Glutamatergic neuron (in vitro differentiated cells): Measurements from ENCODE around the gene ADAMTS6. TPM values are rescaled to one million over a fixed set of nuclear protein-coding genes. Genes with fewer than 3 reads are reported as not detected.
"Not testable (repeated sequence)": the region's sequence is repeated elsewhere in the genome, so short reads cannot be mapped to it uniquely, and the experiment has no call there.

Experiments
- DNase-seq: peaks from one replicate; pipeline ENCODE4 v3.0.0; 2022
- H3K27ac Mint-ChIP-seq: one replicate; pipeline ENCODE4 v1.8.0; 2020; ENCODE audit warnings: mild to moderate bottlenecking, mixed read lengths, inconsistent platforms; ENCODE audit not compliant: unreplicated experiment
- H3K27me3 Mint-ChIP-seq: one replicate; pipeline ENCODE4 v1.8.0; 2020; ENCODE audit warnings: mild to moderate bottlenecking, moderate library complexity, mixed read lengths, inconsistent platforms; ENCODE audit not compliant: unreplicated experiment
- H3K36me3 Mint-ChIP-seq: one replicate; pipeline ENCODE4 v1.8.0; 2020; ENCODE audit warnings: mild to moderate bottlenecking, mixed read lengths, inconsistent platforms; ENCODE audit not compliant: unreplicated experiment
- H3K4me1 Mint-ChIP-seq: one replicate; pipeline ENCODE4 v1.8.0; 2020; ENCODE audit warnings: mild to moderate bottlenecking, low read depth, mixed read lengths, inconsistent platforms; ENCODE audit not compliant: unreplicated experiment
- H3K4me3 Mint-ChIP-seq: one replicate; pipeline ENCODE4 v1.8.0; 2020; ENCODE audit warnings: mild to moderate bottlenecking, mixed read lengths, inconsistent platforms; ENCODE audit not compliant: unreplicated experiment
- H3K9me3 Mint-ChIP-seq: one replicate; pipeline ENCODE4 v1.8.0; 2020; ENCODE audit warnings: mild to moderate bottlenecking, moderate library complexity, mixed read lengths, inconsistent platforms; ENCODE audit not compliant: unreplicated experiment
- CTCF ChIP-seq: fragments of 200-600 bp; sonication (generic); IDR thresholded peaks from one replicate; pipeline ENCODE4 v1.5.0; 2021; ENCODE audit not compliant: partially characterized antibody, unreplicated experiment
- total RNA-seq: library from RNA; stranded (reverse); fragmentation: NEBNext Ultra II Directional; extraction: Animal tissue kit (Norgen Biotek cat#: 25700); gene quantifications from one replicate; pipeline ENCODE4 v1.2.1, GENCODE V29; 2021; ENCODE audit not compliant: unreplicated experiment

ADAMTS6 gene
- total RNA-seq, 1 donor from 2014 or later, result 2.1 TPM

GRCh38 chr5:65190328-65191053, 291.2 kb downstream of the ADAMTS6 start:
- no peak for DNase-seq
- Mint-ChIP-seq H3K4me1 (no peaks in the 10 kb centered on the region), H3K27ac (no peak overlapping the region), H3K36me3 (no peaks in the 10 kb centered on the region), H3K9me3 (peaks cover 3% of the 10 kb centered on the region), H3K4me3 (no peak overlapping the region), H3K27me3 (no peaks in the 10 kb centered on the region)
- TF ChIP-seq CTCF, result no peak

GRCh38 chr5:65186646-65187227, 295.0 kb downstream of the ADAMTS6 start:
- H3K4me1 Mint-ChIP-seq, result peaks cover 5% of the 10 kb centered on the region
- no peaks in the 10 kb centered on the region for H3K27me3 Mint-ChIP-seq
- no peak overlapping the region for H3K4me3 Mint-ChIP-seq
- H3K36me3 Mint-ChIP-seq, result no peaks in the 10 kb centered on the region
- peaks cover 3% of the 10 kb centered on the region for H3K9me3 Mint-ChIP-seq
- no peak for DNase-seq
- no peak for TF ChIP-seq CTCF
- no peak overlapping the region for H3K27ac Mint-ChIP-seq

GRCh38 chr5:65185468-65185867, 296.3 kb downstream of the ADAMTS6 start:
- no peak overlapping the region for H3K4me3 Mint-ChIP-seq

GRCh38 chr5:65184780-65185179, 296.9 kb downstream of the ADAMTS6 start:
- H3K27ac Mint-ChIP-seq, result no peak overlapping the region
- H3K36me3 Mint-ChIP-seq, result no peaks in the 10 kb centered on the region
- DNase-seq, result no peak
- H3K27me3 Mint-ChIP-seq, result no peaks in the 10 kb centered on the region
- H3K9me3 Mint-ChIP-seq, result peaks cover 3% of the 10 kb centered on the region
- H3K4me3 Mint-ChIP-seq, result no peak overlapping the region
- H3K4me1 Mint-ChIP-seq, result peaks cover 5% of the 10 kb centered on the region
- TF ChIP-seq CTCF, result no peak

More at GRCh38 chr5:65185468-65185867, 296.3 kb downstream of the ADAMTS6 start:
- no peaks in the 10 kb centered on the region for H3K36me3 Mint-ChIP-seq
- H3K27me3 Mint-ChIP-seq, result no peaks in the 10 kb centered on the region
- H3K27ac Mint-ChIP-seq, result no peak overlapping the region
- TF ChIP-seq CTCF, result no peak
- peaks cover 3% of the 10 kb centered on the region for H3K9me3 Mint-ChIP-seq
- DNase-seq, result no peak
- peaks cover 5% of the 10 kb centered on the region for H3K4me1 Mint-ChIP-seq

- H3K4me1 Mint-ChIP-seq, H3K4me3 Mint-ChIP-seq, H3K27ac Mint-ChIP-seq: not testable (repeated sequence)
Measured at GRCh38 chr5:65174231-65174630, 307.5 kb downstream of the ADAMTS6 start.

More at GRCh38 chr5:65174231-65174630, 307.5 kb downstream of the ADAMTS6 start:
- H3K27me3 Mint-ChIP-seq, DNase-seq, H3K36me3 Mint-ChIP-seq, H3K9me3 Mint-ChIP-seq: not testable (repeated sequence)
